Activated naive CD4-positive, alpha-beta T cell treated with anti-CD3 and anti-CD28 coated beads, Interleukin-2, amount 10 ng/mL, durations not matched to agents 5 hours and 36 hours (primary cell): Measurements from ENCODE around the gene CNPPD1. TPM values are rescaled to one million over a fixed set of nuclear protein-coding genes. Genes with fewer than 3 reads are reported as not detected.

Experiments used
- total RNA-seq, 2 experiments: library from RNA; stranded (reverse); gene quantifications; one replicate each; pipeline ENCODE4 v1.2.3, GENCODE V29; 2021

CNPPD1 gene
- total RNA-seq: 10 to 100 TPM; 65.5 to 67.9 TPM

GRCh38 chr2:219176818-219177551 is at the start of gene CNPPD1:
Gene CNPPD1, minus strand, starts transcription at chr2:219176925. Its CDS starts 97 bp downstream, at chr2:219176828.

GRCh38 chr2:219218732-219219701 is 42.3 kb upstream of the CNPPD1 start, which contains the start of gene ABCB6:
Gene ABCB6, minus strand, starts transcription at chr2:219218958. Its CDS starts 285 bp downstream, at chr2:219218673.

GRCh38 chr2:219206328-219207133 is 29.8 kb upstream of the CNPPD1 start, which contains the start of gene ZFAND2B:
Gene ZFAND2B, plus strand, starts transcription at chr2:219206782. Its CDS starts 206 bp downstream, at chr2:219206988.

GRCh38 chr2:219177552-219178376 is 1.0 kb upstream of the CNPPD1 start, which contains the start of gene RETREG2:
Gene RETREG2, plus strand, starts transcription at chr2:219178275. Its CDS starts 78 bp downstream, at chr2:219178353.

GRCh38 chr2:219169930-219170654 is 6.6 kb downstream of the CNPPD1 start, which contains the start of gene SLC23A3:
Gene SLC23A3, minus strand, starts transcription at chr2:219170029. Its CDS starts 45 bp downstream, at chr2:219169984.

GRCh38 chr2:219160186-219161017 is 16.3 kb downstream of the CNPPD1 start, which contains the start of gene NHEJ1:
Gene NHEJ1, minus strand, starts transcription at chr2:219160815. Its CDS starts 2,453 bp downstream, at chr2:219158362.

Other genes starting within 250 kb of the CNPPD1 start
- not detected for gene CDK5R2, start 217.3 kb downstream of the CNPPD1 start, total RNA-seq
- not detected for gene FEV, start 191.7 kb downstream of the CNPPD1 start, total RNA-seq
- gene CRYBA2, start 183.5 kb downstream of the CNPPD1 start, total RNA-seq: not detected
- gene CFAP65, start 135.4 kb downstream of the CNPPD1 start, total RNA-seq: not detected
- under 1 TPM in 1 of 2 experiments, not detected in 1; 0.10 TPM for gene IHH, start 116.0 kb downstream of the CNPPD1 start, total RNA-seq
- 10 to 100 TPM; 16.7 to 22.8 TPM for gene NHEJ1, start 16.1 kb downstream of the CNPPD1 start, total RNA-seq
- 1 to 10 TPM; 1.6 to 2.5 TPM for gene SLC23A3, start 6.9 kb downstream of the CNPPD1 start, total RNA-seq
- 100 to 1,000 TPM in 1 of 2 experiments, 10 to 100 TPM in 1; 99.6 to 106 TPM for gene RETREG2, start 1.4 kb upstream of the CNPPD1 start, total RNA-seq
- gene ZFAND2B, start 29.9 kb upstream of the CNPPD1 start, total RNA-seq: 10 to 100 TPM; 52.4 to 54.4 TPM
- gene ABCB6, start 42.0 kb upstream of the CNPPD1 start, total RNA-seq: 10 to 100 TPM; 11.0 to 11.8 TPM
- gene ATG9A, start 52.7 kb upstream of the CNPPD1 start, total RNA-seq: 10 to 100 TPM; 50.3 to 54.3 TPM
- gene ANKZF1, start 52.9 kb upstream of the CNPPD1 start, total RNA-seq: 100 to 1,000 TPM; 149 to 167 TPM
- 1 to 10 TPM; 2.9 to 4.9 TPM for gene GLB1L, start 68.5 kb upstream of the CNPPD1 start, total RNA-seq
- gene STK16, start 68.6 kb upstream of the CNPPD1 start, total RNA-seq: 10 to 100 TPM; 35.1 to 36.1 TPM
- gene TUBA4B, start 76.3 kb upstream of the CNPPD1 start, total RNA-seq: not detected
- 100 to 1,000 TPM; 217 to 228 TPM for gene TUBA4A, start 77.0 kb upstream of the CNPPD1 start, total RNA-seq
- gene DNAJB2, start 102.4 kb upstream of the CNPPD1 start, total RNA-seq: 10 to 100 TPM; 40.7 to 42.6 TPM
- gene PTPRN, start 132.5 kb upstream of the CNPPD1 start, total RNA-seq: not detected
- gene RESP18, start 155.8 kb upstream of the CNPPD1 start, total RNA-seq: not detected
- gene DNPEP, start 211.0 kb upstream of the CNPPD1 start, total RNA-seq: 10 to 100 TPM; 53.6 to 64.0 TPM
- not detected for gene DES, start 241.5 kb upstream of the CNPPD1 start, total RNA-seq